ENCODE results near the gene CIB1. TPM values are rescaled to one million over a fixed set of nuclear protein-coding genes. Genes with fewer than 3 reads are reported as not detected.
A peak's percentile ranks its signal among the peaks of the same experiment; 100 is the strongest.

Gene CIB1
- total RNA-seq, 1 donor = 19.0 TPM

- no peak for DNase-seq (ENCODE audit: low read depth)
- no peak for TF ChIP-seq CTCF (IDR thresholded peaks at IDR 0.05; ENCODE audit: insufficient read depth, low read depth, low read length)
- H3K4me3 ChIP-seq (ENCODE audit: low read depth, low read length) = no peak overlapping the region
Observed at GRCh38 chr15:90239371-90239770, 5.6 kb upstream of the CIB1 start.

- H3K4me3 ChIP-seq (ENCODE audit: low read depth, low read length) = peak within 1 kb of the TSS; percentile 89
- DNase-seq (ENCODE audit: low read depth) = peak; percentile 42
- TF ChIP-seq CTCF (IDR thresholded peaks at IDR 0.05; ENCODE audit: insufficient read depth, low read depth, low read length) = no peak
Observed at GRCh38 chr15:90234096-90234988, 601 bp upstream of the CIB1 start, which contains the start of gene GDPGP1. GDPGP1 (plus strand) TSS chr15:90234209; CDS start chr15:90240909, 6,700 bp downstream.

- DNase-seq (ENCODE audit: low read depth) = peak; percentile 37
- peak overlapping the region; percentile 89 for H3K4me3 ChIP-seq (ENCODE audit: low read depth, low read length)
- TF ChIP-seq CTCF (IDR thresholded peaks at IDR 0.05; ENCODE audit: insufficient read depth, low read depth, low read length) = peak; percentile 51
Observed at GRCh38 chr15:90232941-90233386, 777 bp downstream of the CIB1 start.

- DNase-seq (ENCODE audit: low read depth) = no peak
- H3K4me3 ChIP-seq (ENCODE audit: low read depth, low read length) = no peak overlapping the region
- no peak for TF ChIP-seq CTCF (IDR thresholded peaks at IDR 0.05; ENCODE audit: insufficient read depth, low read depth, low read length)
Observed at GRCh38 chr15:90232196-90232595, 1.5 kb downstream of the CIB1 start.

- DNase-seq (ENCODE audit: low read depth) = no peak
- TF ChIP-seq CTCF (IDR thresholded peaks at IDR 0.05; ENCODE audit: insufficient read depth, low read depth, low read length) = no peak
- H3K4me3 ChIP-seq (ENCODE audit: low read depth, low read length) = no peak overlapping the region
Observed at GRCh38 chr15:90231028-90232017, 2.4 kb downstream of the CIB1 start.

- DNase-seq (ENCODE audit: low read depth) = no peak
- TF ChIP-seq CTCF (IDR thresholded peaks at IDR 0.05; ENCODE audit: insufficient read depth, low read depth, low read length) = no peak
Observed at GRCh38 chr15:90230610-90231009, 3.1 kb downstream of the CIB1 start.

More at GRCh38 chr15:90230610-90231009, 3.1 kb downstream of the CIB1 start:
- no peak overlapping the region for H3K4me3 ChIP-seq (ENCODE audit: low read depth, low read length)
